ENCODE data around the gene TMPRSS12. TPM values are rescaled to one million over a fixed set of nuclear protein-coding genes. Genes with fewer than 3 reads are reported as not detected.

TMPRSS12 gene
- total and polyA plus RNA-seq, 9 of the 15 experiments (the other 6 are each of a cell fraction or from before 2014, with no cell fraction given), result 0.04 TPM; not detected in 8

GRCh38 chr12:50840809-50841487 lies 1.8 kb upstream of the TMPRSS12 start (continued):
- peak in 1 of 2 experiments; percentile 16 for TF ChIP-seq E2F6 (IDR thresholded peaks at IDR 0.05; ENCODE audit: borderline replicate concordance in 1 of 2, extremely low read depth in 1 of 2, insufficient read depth in 1 of 2, insufficient read length in 1 of 2, low read depth in 1 of 2, low read length in 1 of 2, poor library complexity in 1 of 2, severe bottlenecking in 1 of 2)
- no peak for TF ChIP-seq GABPB2 (CRISPR knock-in tag; conservative IDR thresholded peaks at IDR 0.05)
- TF ChIP-seq ZNF551 (CRISPR knock-in tag; IDR thresholded peaks at IDR 0.05), result no peak
- TF ChIP-seq SAFB (IDR thresholded peaks at IDR 0.05; ENCODE audit: borderline replicate concordance, low read depth, low read length), result no peak
- TF ChIP-seq ADNP (tag; IDR thresholded peaks at IDR 0.05), result no peak
- TF ChIP-seq MIER1 (IDR thresholded peaks at IDR 0.05; ENCODE audit: low read depth), result no peak
- TF ChIP-seq ZFP36 (IDR thresholded peaks at IDR 0.05; ENCODE audit: low read depth, low read length, partially characterized antibody), result peak; percentile 25
- no peak for TF ChIP-seq FOXM1 (IDR thresholded peaks at IDR 0.05; ENCODE audit: low read depth)
- TF ChIP-seq FOXM1 (CRISPR knock-in tag; IDR thresholded peaks at IDR 0.05; ENCODE audit: low read depth), result no peak
- TF ChIP-seq FOXA1 (IDR thresholded peaks at IDR 0.05; ENCODE audit: borderline replicate concordance), result no peak
